HepG2 (cell line): Measurements from ENCODE around the gene DRC3.

Source experiments
- MAFK ChIP-seq, 2 experiments: IDR thresholded peaks in 1 of 2; conservative IDR thresholded peaks in 1 of 2; 2 replicates each; pipeline ENCODE4 v1.6.1; 2011; ENCODE audit warnings: improper control_type of control experiment in 2 of 2, low read length in 2 of 2
- NFRKB ChIP-seq: fragments of 450-650 bp; IDR thresholded peaks from 2 replicates; pipeline ENCODE4 v1.6.1; 2017
- POLR2A ChIP-seq, 2 experiments: IDR thresholded peaks; 2 replicates each; pipeline ENCODE4 v1.6.1; 2011; ENCODE audit warnings: low read depth in 2 of 2, low read length in 2 of 2, mild to moderate bottlenecking in 1 of 2, moderate library complexity in 1 of 2; ENCODE audit not compliant: insufficient read depth in 1 of 2
- SRF ChIP-seq: IDR thresholded peaks from 2 replicates; pipeline ENCODE4 v1.6.1; 2011; ENCODE audit warnings: mild to moderate bottlenecking, low read depth, low read length, moderate library complexity
- ZBTB7B ChIP-seq: sonication (generic); formaldehyde crosslinking; IDR thresholded peaks from 2 replicates; pipeline ENCODE4 v1.4.0; 2020; ENCODE audit warnings: missing genetic modification reagents
- ZKSCAN1 ChIP-seq: fragments of 150-350 bp; IDR thresholded peaks from 2 replicates; pipeline ENCODE4 v1.6.1; 2014; ENCODE audit warnings: low read length
- ZNF343 ChIP-seq: sonication (generic); formaldehyde crosslinking; IDR thresholded peaks from 2 replicates; pipeline ENCODE4 v1.4.0; 2020; ENCODE audit warnings: mild to moderate bottlenecking, missing genetic modification reagents
- ZNF629 ChIP-seq: sonication (generic); formaldehyde crosslinking; conservative IDR thresholded peaks from 2 replicates; pipeline ENCODE4 v1.5.0; 2020; ENCODE audit warnings: missing genetic modification reagents
- ZNF790 ChIP-seq: sonication (generic); formaldehyde crosslinking; IDR thresholded peaks from 2 replicates; pipeline ENCODE4 v1.8.0; 2022; ENCODE audit warnings: missing genetic modification reagents, mild to moderate bottlenecking, borderline replicate concordance
- ZSCAN29 ChIP-seq: sonication (generic); formaldehyde crosslinking; conservative IDR thresholded peaks from 2 replicates; pipeline ENCODE4 v1.4.0; 2020; ENCODE audit warnings: mild to moderate bottlenecking, missing genetic modification reagents

GRCh38 chr17:18011286-18011685 lies 38.6 kb downstream of the DRC3 start:
- TF ChIP-seq SRF (no peak), ZNF790 (CRISPR knock-in tag) (no peak), NFRKB (no peak), ZNF343 (CRISPR knock-in tag) (no peak), POLR2A (IDR thresholded peaks at IDR 0.05; ENCODE audit: insufficient read depth in 1 of 2, low read depth in 2 of 2, low read length in 2 of 2) (no peak), ZNF629 (CRISPR knock-in tag) (no peak), ZBTB7B (CRISPR knock-in tag) (no peak), ZKSCAN1 (no peak), ZSCAN29 (CRISPR knock-in tag) (no peak), MAFK (conservative IDR thresholded peaks at IDR 0.05 in 1 of 2, IDR thresholded peaks at IDR 0.05 in 1 of 2; ENCODE audit: low read length in 2 of 2) (no peak)
